ENCODE measurements around the gene FSTL1.

DNA sequence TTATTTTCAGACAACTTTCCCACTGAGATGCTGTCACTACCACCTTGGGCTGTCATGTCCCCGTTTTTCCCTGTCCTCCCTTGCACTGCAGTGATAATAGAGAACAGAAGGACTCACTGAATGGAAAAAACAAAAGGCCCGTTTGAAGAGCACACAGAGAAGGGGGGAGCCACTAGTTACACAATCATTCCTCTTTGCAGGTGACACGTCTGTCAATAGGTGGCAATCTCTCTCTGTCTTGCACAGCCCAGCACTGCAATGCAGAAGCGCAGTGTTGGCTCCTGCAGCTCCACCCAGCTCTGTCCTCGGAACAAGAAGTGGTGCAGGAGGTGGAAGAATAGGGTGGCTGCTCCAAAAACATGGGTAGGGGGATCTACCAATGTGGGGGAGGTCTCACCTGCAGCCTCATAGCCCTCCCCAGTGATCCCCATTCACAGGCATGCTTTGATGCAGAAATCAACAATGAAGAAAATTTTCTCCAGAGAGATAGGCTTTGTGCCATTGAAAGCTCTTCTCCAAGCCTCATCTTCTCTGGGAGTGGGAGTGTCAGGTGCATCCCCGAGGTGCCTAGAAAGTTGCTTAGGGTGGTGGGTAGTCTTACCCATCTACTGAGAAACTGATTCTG lies 31.8 kb downstream of the FSTL1 start:
- no peak for TF ChIP-seq POLR2A (IDR thresholded peaks at IDR 0.05)
- TF ChIP-seq, protein P1, sequence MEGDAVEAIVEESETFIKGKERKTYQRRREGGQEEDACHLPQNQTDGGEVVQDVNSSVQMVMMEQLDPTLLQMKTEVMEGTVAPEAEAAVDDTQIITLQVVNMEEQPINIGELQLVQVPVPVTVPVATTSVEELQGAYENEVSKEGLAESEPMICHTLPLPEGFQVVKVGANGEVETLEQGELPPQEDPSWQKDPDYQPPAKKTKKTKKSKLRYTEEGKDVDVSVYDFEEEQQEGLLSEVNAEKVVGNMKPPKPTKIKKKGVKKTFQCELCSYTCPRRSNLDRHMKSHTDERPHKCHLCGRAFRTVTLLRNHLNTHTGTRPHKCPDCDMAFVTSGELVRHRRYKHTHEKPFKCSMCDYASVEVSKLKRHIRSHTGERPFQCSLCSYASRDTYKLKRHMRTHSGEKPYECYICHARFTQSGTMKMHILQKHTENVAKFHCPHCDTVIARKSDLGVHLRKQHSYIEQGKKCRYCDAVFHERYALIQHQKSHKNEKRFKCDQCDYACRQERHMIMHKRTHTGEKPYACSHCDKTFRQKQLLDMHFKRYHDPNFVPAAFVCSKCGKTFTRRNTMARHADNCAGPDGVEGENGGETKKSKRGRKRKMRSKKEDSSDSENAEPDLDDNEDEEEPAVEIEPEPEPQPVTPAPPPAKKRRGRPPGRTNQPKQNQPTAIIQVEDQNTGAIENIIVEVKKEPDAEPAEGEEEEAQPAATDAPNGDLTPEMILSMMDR (IDR thresholded peaks at IDR 0.05), result peak in 11 of 12 donors; percentile 19 to 66 (median 51)

All from heart left ventricle (tissue), 13 donors.